Peyer's patch (tissue), 4 donors: Measurements from ENCODE around the gene IL1RL2.

Source experiments
- CTCF ChIP-seq, 6 experiments: fragments of 450-650 bp in 4 of 6; fragments of 200-600 bp in 2 of 6; sonication (generic) in 1 of 6; IDR thresholded peaks; one replicate each; pipeline ENCODE4 v1.5.1; 2017 to 2019; ENCODE audit warnings: antibody characterized with exemption in 6 of 6, mild to moderate bottlenecking in 3 of 6, moderate library complexity in 1 of 6
- POLR2A ChIP-seq, 2 donors: fragments of 450-650 bp; IDR thresholded peaks; one replicate each; pipeline ENCODE4 v1.5.1; 2017; ENCODE audit warnings: antibody characterized with exemption in 2 of 2, mild to moderate bottlenecking in 2 of 2, moderate library complexity in 2 of 2

GRCh38 chr2:102185347-102185746, 1.5 kb upstream of the IL1RL2 start:
- TF ChIP-seq CTCF (IDR thresholded peaks at IDR 0.05) (peak in 4 of 6 experiments; percentile 35 to 49 (median 42)), POLR2A (IDR thresholded peaks at IDR 0.05) (no peak)
